Astrocyte (in vitro differentiated cells and primary cell): Measurements from ENCODE around the gene BTG2. TPM values are rescaled to one million over a fixed set of nuclear protein-coding genes. Genes with fewer than 3 reads are reported as not detected.
A peak's percentile ranks its signal among the peaks of the same experiment; 100 is the strongest.

Source experiments
- DNase-seq: peaks from one replicate; pipeline ENCODE4 v3.0.0-alpha.2; 2010; ENCODE audit warnings: low read depth
- FAIRE-seq: peaks from 2 replicates; lab custom pipeline; 2011; peaks lifted over from hg19 to GRCh38; lab: Jason Lieb, UNC
- H2AFZ ChIP-seq: 2 replicates; pipeline ENCODE4 v1.6.0; 2012; ENCODE audit warnings: low read depth, low read length, inconsistent platforms
- H3K27ac ChIP-seq: 2 replicates; pipeline ENCODE4 v1.5.1; 2011; ENCODE audit warnings: low read depth, low read length, inconsistent platforms
- H3K27me3 ChIP-seq: 2 replicates; pipeline ENCODE4 v1.6.0; 2011; ENCODE audit warnings: low read length, inconsistent platforms; ENCODE audit not compliant: insufficient read depth
- H3K36me3 ChIP-seq: 2 replicates; pipeline ENCODE4 v1.5.1; 2011; ENCODE audit warnings: low read length, inconsistent platforms; ENCODE audit not compliant: insufficient read depth
- H3K4me1 ChIP-seq: 2 replicates; pipeline ENCODE4 v1.5.1; 2011; ENCODE audit warnings: low read length, inconsistent platforms; ENCODE audit not compliant: insufficient read depth
- H3K4me2 ChIP-seq: 2 replicates; pipeline ENCODE4 v1.6.0; 2012; ENCODE audit warnings: low read length, inconsistent platforms
- H3K4me3 ChIP-seq: 2 replicates; pipeline ENCODE4 v1.5.1; 2011; ENCODE audit warnings: low read depth, mild to moderate bottlenecking, low read length, inconsistent platforms; ENCODE audit not compliant: insufficient read depth
- H3K79me2 ChIP-seq: 2 replicates; pipeline ENCODE4 v1.6.0; 2012; ENCODE audit warnings: mild to moderate bottlenecking, low read length, inconsistent platforms; ENCODE audit not compliant: insufficient read depth
- H3K9ac ChIP-seq: 2 replicates; pipeline ENCODE4 v1.6.0; 2012; ENCODE audit warnings: mild to moderate bottlenecking, low read length, inconsistent platforms
- H3K9me3 ChIP-seq: 2 replicates; pipeline ENCODE4 v1.5.1; 2012; ENCODE audit warnings: low read depth, mild to moderate bottlenecking, low read length, inconsistent platforms; ENCODE audit not compliant: insufficient read depth
- H4K20me1 ChIP-seq: 2 replicates; pipeline ENCODE4 v1.6.0; 2012; ENCODE audit warnings: low read length, inconsistent platforms; ENCODE audit not compliant: insufficient read depth
- H3K27ac Mint-ChIP-seq: one replicate; pipeline ENCODE4 v1.8.0; 2021; ENCODE audit warnings: mild to moderate bottlenecking, mixed read lengths; ENCODE audit not compliant: unreplicated experiment
- H3K27me3 Mint-ChIP-seq: one replicate; pipeline ENCODE4 v1.8.0; 2021; ENCODE audit warnings: low read depth, mixed read lengths; ENCODE audit not compliant: unreplicated experiment
- H3K36me3 Mint-ChIP-seq: one replicate; pipeline ENCODE4 v1.8.0; 2021; ENCODE audit warnings: low read depth, mixed read lengths; ENCODE audit not compliant: unreplicated experiment
- H3K4me1 Mint-ChIP-seq: one replicate; pipeline ENCODE4 v1.8.0; 2021; ENCODE audit warnings: low read depth, mixed read lengths; ENCODE audit not compliant: unreplicated experiment
- H3K4me3 Mint-ChIP-seq: one replicate; pipeline ENCODE4 v1.8.0; 2021; ENCODE audit warnings: mild to moderate bottlenecking, moderate library complexity, mixed read lengths; ENCODE audit not compliant: unreplicated experiment
- H3K9me3 Mint-ChIP-seq: one replicate; pipeline ENCODE4 v1.8.0; 2021; ENCODE audit warnings: mild to moderate bottlenecking, mixed read lengths; ENCODE audit not compliant: unreplicated experiment
- EZH2 ChIP-seq: IDR thresholded peaks from 2 replicates; pipeline ENCODE4 v1.6.1; 2012; ENCODE audit warnings: mild to moderate bottlenecking, low read length, inconsistent platforms; ENCODE audit not compliant: insufficient read depth
- total RNA-seq: library from RNA; stranded (reverse); gene quantifications from 2 replicates; pipeline ENCODE4 v1.2.1, GENCODE V29; 2021
- TF ChIP-seq, protein P1 (sequence below): IDR thresholded peaks from 2 replicates; pipeline ENCODE4 v1.5.1; 2011; ENCODE audit warnings: low read depth, mild to moderate bottlenecking, inconsistent platforms, low read length, moderate library complexity; ENCODE audit not compliant: insufficient read depth

The BTG2 gene
- total RNA-seq, 1 donor from 2014 or later, result 58.3 TPM

DNA sequence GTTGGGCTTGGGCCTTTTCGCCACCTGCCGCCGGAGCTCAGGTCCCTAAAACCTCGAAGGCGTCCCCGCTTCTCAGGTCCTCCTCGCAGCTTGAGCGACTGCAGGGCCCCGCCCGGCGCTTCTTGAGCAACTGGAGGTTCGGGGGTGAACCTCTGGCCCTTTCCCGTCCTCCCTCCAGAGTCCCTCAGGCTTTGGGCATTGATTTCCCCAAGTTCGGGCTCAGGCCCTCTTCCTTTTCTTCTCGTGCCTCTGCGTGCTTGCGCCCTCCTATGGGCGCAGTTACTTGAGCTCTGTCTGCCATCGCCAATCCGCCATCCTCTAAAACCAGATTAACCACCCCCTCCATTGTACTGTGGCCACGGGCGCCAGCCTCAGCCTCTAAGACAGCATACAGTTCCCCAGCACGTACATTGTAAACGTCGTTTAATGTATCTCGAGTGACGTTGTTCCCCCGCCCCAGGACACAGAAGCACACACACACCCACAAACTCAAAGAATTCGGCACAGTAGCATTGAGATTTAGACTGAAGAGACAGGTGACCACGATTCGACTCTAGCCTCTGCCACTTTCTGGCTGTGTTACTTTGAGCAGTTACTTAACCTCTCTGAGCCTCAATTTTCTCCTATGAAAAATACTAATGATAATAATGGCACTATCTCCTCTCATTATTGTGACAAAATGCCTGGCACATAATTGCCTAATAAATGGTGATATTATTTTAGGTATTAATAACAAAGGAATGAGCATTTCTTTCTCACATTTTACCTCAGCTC lies 22.6 kb downstream of the BTG2 start:
- H3K27me3 Mint-ChIP-seq, result peaks cover 16% of the 10 kb centered on the region
- H3K4me3 ChIP-seq, result peak overlapping the region; percentile 49
- H3K36me3 Mint-ChIP-seq, result no peaks in the 10 kb centered on the region

DNA sequence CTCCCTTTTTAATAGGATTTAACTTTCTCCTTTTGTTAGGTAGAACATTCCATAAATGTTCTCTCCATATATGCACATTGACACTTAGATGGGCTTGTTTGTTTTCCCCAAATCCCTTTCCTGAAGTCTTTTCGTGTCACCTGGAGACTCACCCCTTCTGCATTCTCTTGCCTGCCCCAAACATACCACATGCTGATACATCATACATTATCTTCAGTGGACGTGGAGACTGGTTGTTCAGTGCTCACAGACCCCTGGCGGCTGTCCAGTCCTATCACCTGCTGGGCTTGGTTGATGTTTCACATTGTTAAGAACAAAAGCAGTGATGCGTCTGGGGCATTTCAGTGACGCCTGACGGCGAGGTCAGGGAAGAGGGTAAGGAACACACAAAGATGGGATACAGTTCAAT lies 23.4 kb downstream of the BTG2 start:
- Histone ChIP-seq H3K36me3 (no peaks in the 10 kb centered on the region), H3K4me1 (peaks cover 18% of the 10 kb centered on the region), H3K27ac (peak overlapping the region; percentile 4), H3K4me2 (no peak overlapping the region), H4K20me1 (no peaks in the 10 kb centered on the region), H2AFZ (peak overlapping the region; percentile 0), H3K9me3 (no peaks in the 10 kb centered on the region), H3K9ac (no peak overlapping the region), H3K27me3 (peaks cover 35% of the 10 kb centered on the region), H3K4me3 (no peak overlapping the region), H3K79me2 (no peaks in the 10 kb centered on the region)
- no peak for TF ChIP-seq EZH2
- TF ChIP-seq, protein P1, sequence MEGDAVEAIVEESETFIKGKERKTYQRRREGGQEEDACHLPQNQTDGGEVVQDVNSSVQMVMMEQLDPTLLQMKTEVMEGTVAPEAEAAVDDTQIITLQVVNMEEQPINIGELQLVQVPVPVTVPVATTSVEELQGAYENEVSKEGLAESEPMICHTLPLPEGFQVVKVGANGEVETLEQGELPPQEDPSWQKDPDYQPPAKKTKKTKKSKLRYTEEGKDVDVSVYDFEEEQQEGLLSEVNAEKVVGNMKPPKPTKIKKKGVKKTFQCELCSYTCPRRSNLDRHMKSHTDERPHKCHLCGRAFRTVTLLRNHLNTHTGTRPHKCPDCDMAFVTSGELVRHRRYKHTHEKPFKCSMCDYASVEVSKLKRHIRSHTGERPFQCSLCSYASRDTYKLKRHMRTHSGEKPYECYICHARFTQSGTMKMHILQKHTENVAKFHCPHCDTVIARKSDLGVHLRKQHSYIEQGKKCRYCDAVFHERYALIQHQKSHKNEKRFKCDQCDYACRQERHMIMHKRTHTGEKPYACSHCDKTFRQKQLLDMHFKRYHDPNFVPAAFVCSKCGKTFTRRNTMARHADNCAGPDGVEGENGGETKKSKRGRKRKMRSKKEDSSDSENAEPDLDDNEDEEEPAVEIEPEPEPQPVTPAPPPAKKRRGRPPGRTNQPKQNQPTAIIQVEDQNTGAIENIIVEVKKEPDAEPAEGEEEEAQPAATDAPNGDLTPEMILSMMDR, result no peak
- Mint-ChIP-seq H3K27me3 (peaks cover 16% of the 10 kb centered on the region), H3K36me3 (no peaks in the 10 kb centered on the region), H3K4me3 (no peak overlapping the region), H3K4me1 (peaks cover 15% of the 10 kb centered on the region), H3K9me3 (no peaks in the 10 kb centered on the region), H3K27ac (no peak overlapping the region)
- FAIRE-seq (no peak), DNase-seq (peak; percentile 57)

More for the DNA sequence above, 22.6 kb downstream of the BTG2 start:
- FAIRE-seq, result no peak
- TF ChIP-seq, protein P1, result no peak
- TF ChIP-seq EZH2, result no peak
- no peaks in the 10 kb centered on the region for H3K79me2 ChIP-seq
- H3K27me3 ChIP-seq, result peaks cover 39% of the 10 kb centered on the region
- no peaks in the 10 kb centered on the region for H4K20me1 ChIP-seq
- peak overlapping the region; percentile 93 for H3K4me2 ChIP-seq
- Mint-ChIP-seq H3K4me3 (peak overlapping the region; percentile 81), H3K27ac (peak overlapping the region; percentile 92), H3K4me1 (peaks cover 15% of the 10 kb centered on the region), H3K9me3 (no peaks in the 10 kb centered on the region)
- H3K9me3 ChIP-seq, result no peaks in the 10 kb centered on the region
- DNase-seq, result peak; percentile 50
- H3K36me3 ChIP-seq, result no peaks in the 10 kb centered on the region
- H3K4me1 ChIP-seq, result peaks cover 18% of the 10 kb centered on the region
- peak overlapping the region; percentile 88 for H2AFZ ChIP-seq
- no peak overlapping the region for H3K27ac ChIP-seq
- H3K9ac ChIP-seq, result peak overlapping the region; percentile 68

DNA sequence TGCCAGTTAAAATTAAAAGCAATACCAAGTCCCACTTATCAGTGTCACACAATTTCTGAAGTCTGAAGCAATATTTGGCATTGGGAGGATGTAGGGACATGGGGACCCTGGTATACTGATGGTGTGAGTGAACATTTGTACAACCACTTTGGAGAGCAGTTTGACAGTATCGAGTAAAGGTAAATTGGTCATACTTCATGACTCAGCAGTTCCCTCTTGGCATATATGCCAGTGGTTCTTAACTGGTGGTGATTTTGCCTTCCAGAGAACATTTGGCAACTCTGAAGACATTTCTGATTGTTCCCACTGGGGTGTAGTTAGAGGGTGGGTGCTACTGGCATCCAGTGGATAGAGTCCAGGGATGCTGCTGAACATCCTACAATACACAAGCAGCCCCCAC lies 25.9 kb downstream of the BTG2 start:
- no peak overlapping the region for H3K27ac ChIP-seq
- FAIRE-seq (no peak), DNase-seq (no peak)
- peaks cover 15% of the 10 kb centered on the region for H3K4me1 ChIP-seq
- no peaks in the 10 kb centered on the region for H3K9me3 ChIP-seq
- H3K27me3 ChIP-seq, result peaks cover 21% of the 10 kb centered on the region
- no peaks in the 10 kb centered on the region for H4K20me1 ChIP-seq
- Mint-ChIP-seq H3K27me3 (peaks cover 24% of the 10 kb centered on the region), H3K9me3 (no peaks in the 10 kb centered on the region), H3K36me3 (no peaks in the 10 kb centered on the region), H3K4me3 (no peak overlapping the region), H3K27ac (no peak overlapping the region), H3K4me1 (peaks cover 7% of the 10 kb centered on the region)
- no peak overlapping the region for H3K4me3 ChIP-seq
- TF ChIP-seq EZH2, result no peak
- H3K9ac ChIP-seq, result no peak overlapping the region
- H3K4me2 ChIP-seq, result no peak overlapping the region
- no peak overlapping the region for H2AFZ ChIP-seq
- no peaks in the 10 kb centered on the region for H3K36me3 ChIP-seq
- no peaks in the 10 kb centered on the region for H3K79me2 ChIP-seq
